ENCODE data around the gene TSGA10.

Gene TSGA10

DNA sequence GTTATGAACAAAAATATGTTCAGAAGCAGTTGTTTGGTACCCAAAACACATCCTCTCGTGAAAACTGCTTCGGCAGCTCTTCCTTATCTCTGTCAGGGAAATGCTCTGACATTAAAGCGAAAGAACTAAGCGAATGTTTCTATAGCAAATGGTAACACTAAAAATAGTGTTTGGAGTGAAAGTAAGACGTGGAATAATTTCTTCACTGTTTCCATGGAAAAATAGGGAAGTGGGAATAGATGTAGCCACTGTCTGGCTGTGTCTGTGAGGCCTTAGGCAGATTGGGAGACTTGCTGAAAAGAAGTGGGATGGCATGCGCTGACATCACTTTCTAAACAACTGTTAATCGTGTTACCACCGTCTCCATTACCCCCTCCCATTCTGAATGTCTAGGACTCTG, 207.2 kb downstream of the TSGA10 start:
- no peak for FAIRE-seq
- DNase-seq (ENCODE audit: low spot score): no peak

Data from RCC 7860 (cell line).